Smooth muscle cell of the brain vasculature (primary cell): ENCODE data around the gene PRKD1.
A peak's percentile ranks its signal among the peaks of the same experiment; 100 is the strongest.
"Not testable (repeated sequence)": the region's sequence is repeated elsewhere in the genome, so short reads cannot be mapped to it uniquely, and the experiment has no call there.

ENCODE experiments used
- DNase-seq: peaks from one replicate; pipeline ENCODE4 v3.0.0-alpha.2; 2012; ENCODE audit warnings: low read depth, low spot score

The PRKD1 gene

DNA sequence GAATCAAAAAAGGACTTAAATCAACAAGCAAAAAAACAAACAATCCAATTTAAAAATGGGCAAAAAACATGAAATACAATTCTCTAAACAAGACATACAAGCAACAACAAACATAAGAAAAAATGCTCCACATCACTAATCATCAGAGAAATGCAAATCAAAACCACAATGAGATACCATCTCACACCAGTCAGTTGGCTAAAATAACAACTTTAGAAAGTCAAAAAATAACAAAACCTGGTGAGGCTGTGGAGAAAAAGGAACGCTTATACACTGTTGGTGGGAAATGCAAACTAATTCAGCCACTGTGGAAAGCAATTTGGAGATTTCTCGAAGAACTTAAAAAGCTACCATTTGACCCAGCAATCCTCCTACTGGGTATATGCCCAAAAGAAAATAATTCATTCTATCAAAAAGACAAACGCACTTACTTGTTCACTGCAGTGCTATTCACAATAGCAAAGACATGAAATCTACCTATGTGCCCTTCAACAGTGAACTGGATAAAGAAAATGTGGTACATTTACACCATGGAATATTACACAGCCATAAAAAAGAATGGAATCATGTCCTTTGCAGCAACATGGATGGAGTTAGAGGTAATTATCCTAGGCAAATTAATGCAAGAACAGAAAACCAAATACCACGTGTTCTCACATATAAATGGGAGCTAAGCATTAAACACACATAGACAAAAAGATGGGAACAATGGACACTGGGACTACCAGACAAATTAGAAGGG, 26.9 kb downstream of the PRKD1 start:
- peak; percentile 15 for DNase-seq

DNA sequence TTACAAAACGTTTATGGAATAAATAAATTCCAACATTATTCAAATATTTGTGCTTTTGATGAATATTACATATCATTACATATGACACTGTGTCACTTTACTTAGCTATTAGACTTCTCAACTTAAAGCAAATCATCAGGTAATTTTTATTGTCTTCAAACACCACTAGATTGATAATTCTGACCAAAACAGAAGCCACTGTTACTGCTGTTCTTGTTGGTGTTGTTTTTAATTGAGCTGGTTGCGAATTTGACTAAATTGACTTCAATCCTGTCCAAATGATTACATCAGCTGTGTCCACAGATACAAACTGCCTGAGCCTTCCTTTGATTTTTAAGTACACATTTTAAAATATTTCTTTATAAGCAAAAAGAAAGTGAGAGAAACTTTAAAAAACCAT, 29.2 kb downstream of the PRKD1 start:
- no peak for DNase-seq

DNA sequence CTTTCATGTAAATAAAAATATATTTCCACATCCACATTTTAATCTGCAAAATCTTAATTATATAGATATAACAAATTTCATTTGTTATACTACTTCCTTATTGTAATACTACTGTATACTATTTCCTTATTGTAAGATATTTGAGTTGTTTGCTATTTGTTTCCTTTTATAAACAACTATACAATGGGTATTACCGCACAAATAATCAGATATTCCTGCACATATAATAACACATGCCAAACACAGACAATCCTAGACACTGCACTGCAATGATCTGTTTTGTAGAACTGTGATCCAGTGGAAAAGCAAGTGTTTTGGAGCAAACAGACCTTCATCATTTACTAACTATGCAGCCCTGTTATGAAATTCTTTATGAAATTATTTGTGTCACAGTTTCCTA, 30.5 kb downstream of the PRKD1 start:
- DNase-seq, result no peak

DNA sequence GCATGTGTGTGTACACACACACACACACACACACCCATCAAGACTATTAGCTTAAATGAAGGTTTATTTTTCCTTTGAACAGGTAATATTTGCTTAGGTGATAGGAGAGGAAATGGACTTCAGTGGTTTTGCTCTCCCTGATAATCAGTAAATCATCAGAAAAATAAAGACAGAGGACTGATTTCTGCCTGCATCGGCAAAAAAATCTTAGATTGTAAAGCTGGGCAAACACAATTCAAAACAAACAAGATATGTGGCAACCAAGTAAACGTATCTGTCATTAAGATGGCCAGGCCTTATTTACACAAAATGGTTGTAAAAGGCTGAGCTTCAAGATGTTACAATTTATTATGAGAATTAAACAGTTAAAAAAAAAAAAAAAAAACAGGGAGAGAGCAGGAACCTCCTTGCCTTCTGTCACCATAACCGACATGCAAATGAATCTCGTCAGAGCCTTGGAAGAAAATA, 31.3 kb downstream of the PRKD1 start:
- DNase-seq, result no peak

DNA sequence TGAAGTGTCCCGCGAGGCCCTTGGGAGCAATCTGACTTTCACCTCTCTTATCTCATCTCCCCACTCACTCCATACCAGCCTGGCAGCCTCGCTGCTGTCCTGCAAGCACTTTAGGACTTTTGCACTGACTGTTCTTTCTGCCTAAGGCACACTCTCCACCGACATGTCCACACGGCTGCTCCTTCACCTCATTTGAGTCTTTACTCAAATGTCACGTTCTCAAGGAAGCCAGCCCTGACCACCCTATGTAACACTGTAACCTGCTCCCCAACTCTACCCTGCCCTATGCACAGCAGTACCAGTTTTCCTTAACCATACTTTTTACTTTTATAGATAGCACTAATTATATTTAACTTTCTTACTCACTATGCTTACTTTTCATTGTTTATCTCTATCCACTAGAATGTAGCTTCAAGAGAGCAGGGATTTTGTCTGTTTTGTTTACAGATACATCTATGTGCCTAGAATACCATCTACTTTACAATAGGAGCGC, 32.0 kb downstream of the PRKD1 start:
- DNase-seq, result no peak

DNA sequence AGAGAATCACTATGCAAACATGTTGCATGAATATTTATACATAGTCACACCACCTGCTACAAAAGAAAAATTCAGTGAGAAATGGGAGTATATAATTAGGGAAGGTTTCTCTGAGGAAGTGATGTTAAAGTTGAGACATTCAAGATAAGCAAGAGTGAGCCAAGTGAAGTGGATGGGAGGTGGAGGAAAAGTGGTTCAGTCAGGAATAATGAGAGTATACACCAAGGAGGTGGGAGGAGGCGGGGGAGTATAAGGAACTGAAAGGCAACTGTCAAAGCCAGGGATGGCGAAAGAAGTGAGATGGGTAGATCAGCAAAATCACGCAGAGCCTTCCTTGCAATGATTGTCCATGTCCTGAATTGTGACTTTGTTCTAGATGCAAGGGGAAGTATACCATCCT, 33.7 kb downstream of the PRKD1 start:
- no peak for DNase-seq

DNA sequence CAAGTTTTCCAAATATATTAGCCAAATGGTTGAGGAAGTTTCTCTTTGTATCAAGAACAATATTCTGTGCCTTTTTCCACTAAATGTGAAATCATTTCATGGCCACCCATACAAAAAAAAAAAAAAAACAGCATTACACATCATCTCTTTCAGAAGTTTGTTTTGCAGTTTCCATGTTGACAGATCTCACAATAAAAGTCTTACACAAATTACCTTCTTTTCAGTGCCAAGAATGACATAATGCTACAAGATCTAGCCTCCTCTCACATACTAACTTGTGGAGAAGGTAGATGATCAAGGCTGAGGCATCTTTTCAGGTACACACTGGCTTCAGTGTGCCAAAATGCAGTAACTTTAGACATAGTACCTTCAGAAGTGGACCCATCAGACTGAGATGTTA, 35.3 kb downstream of the PRKD1 start:
- DNase-seq, result no peak

DNA sequence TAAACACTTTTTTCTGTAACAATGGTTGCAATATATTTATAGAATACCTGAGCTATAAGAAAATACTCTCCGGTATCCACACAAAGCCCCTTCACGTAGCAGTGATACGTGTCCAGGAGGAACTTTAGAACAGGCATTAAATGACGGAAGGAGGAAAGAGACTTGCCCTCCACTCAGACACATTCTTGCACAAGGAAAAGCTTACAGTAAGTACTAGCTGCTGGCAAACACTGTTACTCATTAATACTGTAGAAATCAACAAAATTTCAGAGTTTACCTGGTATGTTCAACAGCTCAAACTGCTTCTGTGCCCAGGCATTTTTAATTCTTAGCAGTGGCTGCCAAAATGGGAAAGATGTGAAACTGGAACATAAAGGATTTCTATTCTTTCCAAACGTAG, 41.7 kb downstream of the PRKD1 start:
- DNase-seq, result no peak

DNA sequence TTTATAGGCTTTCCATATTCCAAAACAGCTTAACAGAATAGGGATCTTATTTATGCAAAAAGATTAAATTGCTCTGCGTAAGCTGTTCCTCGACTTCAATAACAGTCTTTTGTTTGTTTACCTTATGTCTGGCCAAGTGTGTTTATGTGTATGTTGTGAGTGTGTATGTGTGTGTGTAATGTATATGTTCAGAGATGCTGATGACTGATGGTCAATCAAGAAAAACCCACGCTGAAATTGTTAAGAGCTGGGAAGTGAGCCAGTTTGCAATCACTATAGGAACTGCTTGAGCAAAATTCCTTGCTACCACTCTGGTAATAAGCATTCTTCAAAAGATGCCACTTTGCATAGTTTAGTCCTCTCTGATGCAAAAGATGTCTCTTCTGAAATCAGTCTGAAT, 59.6 kb downstream of the PRKD1 start:
- no peak for DNase-seq

DNA sequence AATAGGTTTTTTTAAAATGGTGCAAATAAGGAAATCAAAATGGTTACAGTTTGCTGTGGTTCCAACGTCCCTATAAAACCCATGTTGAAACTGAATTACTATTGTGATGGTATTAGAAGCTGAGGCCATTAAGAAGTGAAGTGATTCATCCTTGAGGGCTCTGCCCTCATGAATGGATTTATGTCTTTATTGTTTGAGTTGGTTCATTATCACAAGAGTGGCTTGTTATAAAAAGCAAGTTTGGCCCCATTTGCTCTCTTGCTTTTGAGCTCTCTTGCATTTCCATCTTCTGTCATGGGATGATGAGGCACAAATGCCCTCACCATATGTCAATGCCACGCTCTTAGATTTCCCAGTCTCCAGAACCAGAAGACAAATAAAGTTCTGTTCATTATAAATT, 62.3 kb downstream of the PRKD1 start:
- DNase-seq, result no peak

DNA sequence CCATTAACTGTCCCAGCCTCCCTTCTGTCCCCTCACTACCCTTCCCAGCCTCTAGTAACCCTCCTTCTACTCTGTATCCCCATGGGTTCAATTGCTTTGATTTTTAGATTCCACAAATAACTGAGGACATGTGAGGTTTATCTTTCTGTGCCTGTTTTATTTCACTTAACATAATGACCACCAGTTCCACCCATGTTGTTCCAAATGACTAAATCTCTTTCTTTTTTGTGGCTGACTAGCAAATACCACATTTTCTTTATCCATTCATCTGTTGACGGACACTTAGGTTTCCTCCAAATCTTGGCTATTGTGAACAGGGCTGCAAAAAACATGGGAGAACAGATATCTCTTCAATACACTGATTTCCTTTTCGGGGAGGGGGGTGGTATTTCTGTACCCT, 65.7 kb downstream of the PRKD1 start:
- no peak for DNase-seq

DNA sequence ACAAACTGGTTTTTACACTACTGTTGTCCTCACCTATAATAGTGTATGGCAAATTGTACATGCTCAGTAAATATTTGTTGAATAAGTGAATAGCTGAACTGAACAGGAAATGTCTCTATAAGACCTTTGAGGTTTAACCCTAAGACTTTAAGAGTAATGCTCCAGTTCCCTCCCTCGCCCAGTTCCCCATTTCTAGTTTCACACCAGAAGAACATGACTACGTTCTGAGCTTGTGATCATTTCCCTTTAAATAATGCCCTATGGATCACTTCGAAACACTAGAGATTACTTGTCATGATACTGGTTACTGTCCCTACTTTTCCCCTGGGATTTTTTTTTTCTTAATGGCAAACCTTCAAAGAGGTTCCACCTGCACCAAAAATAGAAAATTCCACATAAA, 69.3 kb downstream of the PRKD1 start:
- no peak for DNase-seq

DNA sequence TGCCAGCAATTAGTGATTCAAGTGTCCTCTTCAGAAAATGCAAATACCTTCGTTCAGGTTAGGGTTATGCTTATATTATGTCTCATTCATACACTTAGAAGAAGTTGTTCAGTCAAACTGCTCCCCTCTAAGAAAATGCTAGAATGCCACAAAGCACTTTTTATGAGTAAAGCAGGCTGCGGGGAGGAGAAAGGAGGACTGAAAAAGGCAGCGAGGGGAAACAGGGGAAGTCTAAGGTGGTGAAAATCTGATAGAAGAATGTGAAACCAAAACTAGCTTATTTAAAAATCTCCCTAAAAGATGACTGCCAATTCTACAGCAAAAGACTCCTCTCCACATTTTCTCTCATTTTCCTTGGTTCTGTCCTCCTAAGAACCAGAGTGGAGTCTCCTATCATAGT, 70.1 kb downstream of the PRKD1 start:
- no peak for DNase-seq

DNA sequence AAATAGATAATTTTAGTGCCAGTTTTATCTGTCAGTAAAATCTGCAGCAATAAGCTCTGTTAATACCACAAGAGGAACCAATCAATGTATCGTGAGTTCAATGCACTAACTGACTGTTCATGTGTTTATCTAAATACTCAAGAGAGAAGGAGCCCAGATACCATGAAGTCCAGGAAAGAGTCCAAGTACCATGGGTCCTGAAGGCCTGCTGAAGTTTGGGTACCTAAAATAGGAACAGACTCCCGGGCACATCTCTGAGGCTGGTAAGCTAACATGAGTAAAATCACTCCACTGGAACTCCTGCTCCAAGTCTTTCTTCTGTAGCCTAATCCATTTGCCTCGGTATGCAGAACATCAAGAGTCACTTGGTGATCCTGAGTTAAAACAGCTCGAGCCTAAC, 71.1 kb downstream of the PRKD1 start:
- no peak for DNase-seq

DNA sequence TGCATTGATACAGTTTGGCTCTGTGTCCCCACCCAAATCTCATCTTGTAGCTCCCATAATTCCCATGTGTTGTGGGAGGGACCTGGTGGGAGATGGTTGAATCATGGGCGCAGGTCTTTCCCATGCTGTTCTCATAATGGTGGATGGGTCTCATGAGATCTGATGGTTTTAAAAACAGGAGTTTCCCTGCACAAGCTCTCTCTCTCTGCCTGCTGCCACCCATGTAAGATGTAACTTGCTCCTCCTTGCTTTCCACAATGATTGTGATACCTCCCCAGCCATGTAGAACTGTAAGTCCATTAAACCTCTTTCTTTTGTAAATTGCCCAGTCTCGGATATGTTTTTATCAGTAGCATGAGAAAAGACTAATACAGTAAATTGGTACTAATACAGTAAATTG, 74.0 kb downstream of the PRKD1 start:
- DNase-seq, result not testable (repeated sequence)

DNA sequence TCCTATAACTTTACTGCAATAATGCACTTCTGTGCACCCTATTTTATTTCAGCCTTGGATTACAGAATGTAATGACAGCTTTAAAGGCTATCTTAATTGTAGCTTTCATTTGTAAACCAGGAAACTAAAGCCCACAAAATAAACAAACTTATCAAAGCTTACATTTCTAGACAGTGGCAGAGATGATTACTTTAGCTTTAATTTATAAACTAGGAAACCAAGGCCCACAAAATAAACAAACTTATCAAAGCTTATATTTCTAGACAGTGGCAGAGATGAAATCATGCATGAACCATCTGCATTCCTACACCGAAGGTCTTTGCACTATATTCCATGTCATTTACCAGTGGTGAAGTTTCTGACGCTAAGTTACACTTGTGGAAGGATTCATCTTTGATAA, 74.4 kb downstream of the PRKD1 start:
- no peak for DNase-seq

DNA sequence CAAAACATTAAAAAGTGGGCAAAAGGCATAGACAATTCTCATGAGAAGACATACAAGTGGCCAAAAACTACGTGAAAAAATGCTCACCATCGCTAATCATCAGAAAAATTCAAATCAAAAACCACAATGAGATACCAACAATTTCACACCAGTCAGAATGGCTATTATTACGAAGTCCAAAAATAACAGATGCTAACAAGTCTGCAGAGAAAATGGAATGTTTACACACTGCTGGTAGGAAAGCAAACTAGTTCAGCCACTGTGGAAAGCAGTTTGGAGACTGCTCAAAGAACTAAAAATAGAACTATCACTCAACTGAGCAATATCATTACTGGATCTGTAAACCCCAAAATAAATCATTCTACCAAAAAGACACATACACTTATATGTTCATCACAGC, 76.2 kb downstream of the PRKD1 start:
- DNase-seq, result peak; percentile 0

DNA sequence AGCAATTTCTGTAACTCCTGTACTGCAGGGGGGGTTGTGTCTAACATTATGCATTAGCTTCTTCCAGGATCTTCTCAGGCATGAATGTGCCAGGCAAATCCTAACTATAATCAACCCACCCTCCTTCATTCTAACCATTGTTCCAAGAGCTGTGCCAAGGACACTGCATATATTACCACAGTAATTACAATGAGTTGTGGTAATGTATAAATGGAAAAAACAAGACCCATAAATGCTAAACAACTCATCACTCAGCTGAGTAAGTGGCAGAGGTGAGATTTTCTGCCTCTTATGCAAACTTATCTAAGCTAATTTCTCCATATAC, 80.6 kb downstream of the PRKD1 start:
- DNase-seq, result no peak

DNA sequence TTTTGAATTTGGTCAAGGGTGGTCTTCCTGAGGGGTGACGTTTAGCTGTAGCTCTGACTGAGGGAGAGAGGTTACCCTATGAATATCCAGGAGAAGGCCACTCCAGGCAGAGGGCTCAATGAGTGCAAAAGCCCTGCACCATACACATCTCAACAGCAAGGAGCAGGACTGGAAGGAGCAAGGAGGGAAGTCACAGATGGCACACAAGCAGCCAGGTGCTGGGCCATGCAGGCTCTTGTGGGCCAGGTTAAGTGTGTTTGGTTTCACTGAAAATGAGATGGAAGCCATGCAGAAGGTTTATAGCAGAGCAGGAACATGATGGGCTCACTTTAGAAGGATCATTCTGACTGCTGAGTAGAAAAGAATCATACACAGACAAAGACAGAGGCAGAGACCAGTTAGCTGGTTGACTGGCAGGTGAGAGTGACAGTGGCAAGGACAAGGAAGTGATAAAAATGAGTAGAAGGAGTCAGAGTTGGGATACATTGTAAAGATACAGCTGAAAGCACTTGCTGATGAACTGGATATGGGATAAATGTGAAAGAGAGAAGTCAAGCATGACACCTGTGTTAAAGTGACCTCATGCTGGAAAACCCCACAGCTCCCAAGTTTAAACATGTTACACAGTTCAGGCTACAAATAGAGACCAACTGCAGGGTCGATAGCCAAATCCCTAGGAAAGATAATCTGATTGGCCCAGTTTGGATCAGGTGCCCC, 81.2 kb downstream of the PRKD1 start:
- no peak for DNase-seq

DNA sequence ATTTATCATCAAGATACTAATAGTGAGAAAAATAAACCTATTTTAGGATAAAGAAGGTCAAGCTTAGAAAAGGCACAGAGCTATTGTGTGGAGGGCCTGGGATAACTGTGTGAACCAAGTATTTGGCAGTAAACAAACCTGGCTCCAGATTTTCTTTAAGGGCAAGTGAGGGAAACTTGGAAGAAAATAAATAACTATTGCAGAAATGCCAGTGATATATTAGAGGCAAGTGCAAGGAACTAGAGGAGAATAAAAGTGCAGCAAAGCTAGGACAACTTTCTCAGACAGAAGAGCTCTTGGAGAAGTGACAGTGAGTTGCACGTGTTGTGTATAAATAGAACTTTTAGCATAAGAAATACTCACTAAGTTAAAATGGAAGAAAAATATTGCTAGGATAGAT, 83.7 kb downstream of the PRKD1 start:
- no peak for DNase-seq

DNA sequence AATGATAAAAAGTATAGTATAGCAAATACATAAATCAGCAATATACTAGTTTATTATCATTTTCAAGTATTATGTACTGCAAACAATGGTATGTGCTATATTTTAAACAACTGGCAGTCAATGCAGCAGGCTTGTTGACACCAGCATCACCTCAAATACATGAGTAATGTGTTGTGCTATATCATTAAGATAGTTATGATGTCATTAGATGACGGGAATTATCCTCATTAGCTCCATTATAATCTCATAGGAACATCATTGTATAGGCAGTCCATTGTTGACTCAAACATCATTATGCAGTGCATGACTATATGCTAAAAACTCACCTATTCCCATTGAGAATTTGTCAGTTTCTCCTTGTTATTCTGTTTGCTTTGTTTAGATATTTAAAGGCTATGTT, 85.4 kb downstream of the PRKD1 start:
- no peak for DNase-seq

DNA sequence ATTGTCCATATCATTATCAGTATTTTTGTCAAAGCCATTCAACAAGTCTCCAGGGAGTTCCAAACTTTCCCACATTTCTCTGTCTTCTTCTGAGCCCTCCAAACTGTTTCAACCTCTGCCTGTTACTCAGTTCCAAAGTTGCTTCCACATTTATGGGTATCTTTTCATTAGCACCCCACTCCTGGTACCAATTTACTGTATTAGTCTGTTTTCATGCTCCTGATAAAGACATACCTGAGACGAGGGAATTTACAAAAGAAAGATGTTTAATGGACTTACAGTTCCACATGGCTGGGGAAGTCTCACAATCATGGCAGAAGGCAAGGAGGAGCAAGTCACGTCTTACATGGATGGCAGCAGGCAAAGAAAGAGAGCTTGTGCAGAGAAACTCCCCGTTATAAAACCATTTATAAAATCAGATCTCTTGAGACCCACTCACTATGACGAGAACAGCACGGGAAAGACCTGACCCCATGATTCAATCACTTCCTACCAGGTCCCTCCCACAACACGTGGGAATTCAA, 87.2 kb downstream of the PRKD1 start:
- DNase-seq, result not testable (repeated sequence)

DNA sequence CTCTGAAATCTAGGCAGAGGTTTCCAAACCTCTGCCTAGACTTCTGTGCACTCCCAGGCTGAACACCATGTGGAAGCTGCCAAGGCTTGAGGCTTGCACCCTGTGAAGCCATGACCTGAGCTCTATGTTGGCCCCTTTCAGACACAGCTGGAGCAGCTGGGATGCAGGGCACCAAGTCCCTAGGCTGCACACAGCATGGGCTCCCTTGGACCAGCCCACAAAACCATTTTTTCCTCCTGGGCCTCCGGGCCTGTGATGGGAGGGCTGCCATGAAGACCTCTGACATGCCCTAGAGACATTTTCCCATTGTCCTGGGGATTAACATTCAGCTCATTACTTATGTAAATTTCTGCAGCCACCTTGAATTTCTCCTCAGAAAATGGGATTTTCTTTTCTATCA, 88.0 kb downstream of the PRKD1 start:
- not testable (repeated sequence) for DNase-seq
